BJ (cell line): ENCODE data around the gene C3. TPM values are rescaled to one million over a fixed set of nuclear protein-coding genes. Genes with fewer than 3 reads are reported as not detected.

Experiments
- CTCF ChIA-PET: fragments of 350-600 bp; formaldehyde crosslinking; extraction: SDS; loops from one replicate; lab custom pipeline; 2021; ENCODE audit warnings: antibody characterized with exemption, inconsistent platforms; lab: Yijun Ruan, JAX
- POLR2A ChIA-PET: fragments of 300-600 bp; sonication (Branson Sonifier 250); formaldehyde crosslinking; extraction: SDS; loops from one replicate; lab custom pipeline; 2021; ENCODE audit warnings: antibody characterized with exemption; lab: Charles Lee
- DNase-seq: peaks from one replicate; pipeline ENCODE4 v3.0.0-alpha.2; 2011; ENCODE audit warnings: low read depth
- H3K27me3 ChIP-seq: 2 replicates; pipeline ENCODE4 v1.6.0; 2011; ENCODE audit warnings: low read length; ENCODE audit not compliant: control insufficient read depth, insufficient read depth
- H3K36me3 ChIP-seq: 2 replicates; pipeline ENCODE4 v1.5.1; 2011; ENCODE audit warnings: low read length; ENCODE audit not compliant: control insufficient read depth, insufficient read depth
- H3K4me3 ChIP-seq: 2 replicates; pipeline ENCODE4 v1.5.1; 2011; ENCODE audit warnings: low read depth, mild to moderate bottlenecking, control low read depth, low read length
- CTCF ChIP-seq: IDR thresholded peaks from 2 replicates; pipeline ENCODE4 v1.5.1; 2011; ENCODE audit warnings: low read depth, mild to moderate bottlenecking, control low read depth, inconsistent platforms, low read length, moderate library complexity; ENCODE audit not compliant: insufficient read depth
- polyA plus RNA-seq: library from polyadenylated mRNA; depleted of rRNA; stranded (reverse); fragments of >200 nt; gene quantifications from 2 replicates; pipeline ENCODE4 v1.2.3, GENCODE V29; 2011

C3 gene
- polyA plus RNA-seq, 1 experiment = 14.7 TPM

GRCh38 chr19:6683971-6684370 is 36.5 kb downstream of the C3 start:
- no peaks in the 10 kb centered on the region for H3K36me3 ChIP-seq
- no peaks in the 10 kb centered on the region for H3K27me3 ChIP-seq
- H3K4me3 ChIP-seq = no peak overlapping the region
- no peak for DNase-seq
- ChIA-PET POLR2A (no interaction called here), CTCF (no interaction called here)
- no peak for TF ChIP-seq CTCF

- H3K4me3 ChIP-seq = no peak overlapping the region
- no peak for DNase-seq
- no peaks in the 10 kb centered on the region for H3K36me3 ChIP-seq
- POLR2A ChIA-PET = no interaction called here
- CTCF ChIA-PET = no interaction called here
- no peak for TF ChIP-seq CTCF
- no peaks in the 10 kb centered on the region for H3K27me3 ChIP-seq
Measured at GRCh38 chr19:6682607-6683128, 37.8 kb downstream of the C3 start.

DNA sequence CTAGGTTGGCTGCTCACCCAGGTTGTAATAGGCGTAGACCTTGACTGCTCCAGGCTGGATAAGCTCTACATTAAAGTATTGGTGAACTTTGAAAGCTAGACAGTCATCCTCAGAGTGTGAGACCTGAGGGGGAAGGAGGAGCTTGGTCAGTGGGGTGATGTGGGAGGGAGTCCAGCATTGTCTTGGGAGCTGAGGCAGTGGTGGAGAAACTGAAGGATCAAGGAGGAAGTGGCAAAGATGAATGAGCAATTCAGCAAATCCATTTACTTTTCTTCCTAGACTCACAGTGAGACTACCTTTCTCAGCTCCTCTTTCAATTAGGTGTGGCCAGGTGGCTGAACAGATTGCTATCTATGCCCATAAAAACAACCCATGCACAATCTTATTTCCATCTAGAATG is 40.3 kb downstream of the C3 start:
- TF ChIP-seq CTCF = no peak
- Histone ChIP-seq H3K4me3 (no peak overlapping the region), H3K36me3 (no peaks in the 10 kb centered on the region), H3K27me3 (no peaks in the 10 kb centered on the region)
- POLR2A ChIA-PET = no interaction called here
- CTCF ChIA-PET = no interaction called here
- DNase-seq = no peak

GRCh38 chr19:6679139-6679538 is 41.3 kb downstream of the C3 start:
- no peaks in the 10 kb centered on the region for H3K27me3 ChIP-seq
- no peak for TF ChIP-seq CTCF
- CTCF ChIA-PET = no interaction called here
- no peak overlapping the region for H3K4me3 ChIP-seq
- no peak for DNase-seq
- no peaks in the 10 kb centered on the region for H3K36me3 ChIP-seq
- POLR2A ChIA-PET = no interaction called here

- no peak for DNase-seq
- Histone ChIP-seq H3K4me3 (no peak overlapping the region), H3K27me3 (no peaks in the 10 kb centered on the region), H3K36me3 (no peaks in the 10 kb centered on the region)
- POLR2A ChIA-PET = no interaction called here
- CTCF ChIA-PET = no interaction called here
- no peak for TF ChIP-seq CTCF
Measured at GRCh38 chr19:6678690-6679109, 41.8 kb downstream of the C3 start.
